ENCODE results near the gene CCDC43. TPM values are rescaled to one million over a fixed set of nuclear protein-coding genes. Genes with fewer than 3 reads are reported as not detected.
"Not testable (repeated sequence)": the region's sequence is repeated elsewhere in the genome, so short reads cannot be mapped to it uniquely, and the experiment has no call there.

Gene CCDC43
- total and polyA plus RNA-seq, 7 donors, result 10.2 to 20.8 (median 14.9) TPM

- no peaks in the 10 kb centered on the region for H3K9me3 ChIP-seq
- H3K27ac ChIP-seq, result peak overlapping the region in 2 of 4 donors; percentile 85 to 87
- TF ChIP-seq POLR2AphosphoS5 (IDR thresholded peaks at IDR 0.05), result no peak
- TF ChIP-seq EP300 (IDR thresholded peaks at IDR 0.05), result no peak
- TF ChIP-seq, protein P1, sequence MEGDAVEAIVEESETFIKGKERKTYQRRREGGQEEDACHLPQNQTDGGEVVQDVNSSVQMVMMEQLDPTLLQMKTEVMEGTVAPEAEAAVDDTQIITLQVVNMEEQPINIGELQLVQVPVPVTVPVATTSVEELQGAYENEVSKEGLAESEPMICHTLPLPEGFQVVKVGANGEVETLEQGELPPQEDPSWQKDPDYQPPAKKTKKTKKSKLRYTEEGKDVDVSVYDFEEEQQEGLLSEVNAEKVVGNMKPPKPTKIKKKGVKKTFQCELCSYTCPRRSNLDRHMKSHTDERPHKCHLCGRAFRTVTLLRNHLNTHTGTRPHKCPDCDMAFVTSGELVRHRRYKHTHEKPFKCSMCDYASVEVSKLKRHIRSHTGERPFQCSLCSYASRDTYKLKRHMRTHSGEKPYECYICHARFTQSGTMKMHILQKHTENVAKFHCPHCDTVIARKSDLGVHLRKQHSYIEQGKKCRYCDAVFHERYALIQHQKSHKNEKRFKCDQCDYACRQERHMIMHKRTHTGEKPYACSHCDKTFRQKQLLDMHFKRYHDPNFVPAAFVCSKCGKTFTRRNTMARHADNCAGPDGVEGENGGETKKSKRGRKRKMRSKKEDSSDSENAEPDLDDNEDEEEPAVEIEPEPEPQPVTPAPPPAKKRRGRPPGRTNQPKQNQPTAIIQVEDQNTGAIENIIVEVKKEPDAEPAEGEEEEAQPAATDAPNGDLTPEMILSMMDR (IDR thresholded peaks at IDR 0.05), result no peak
- no peak for TF ChIP-seq POLR2A (IDR thresholded peaks at IDR 0.05)
- peaks cover 0 to 23% (median 2%) of the 10 kb centered on the region in 4 donors for H3K36me3 ChIP-seq
- H3K27me3 ChIP-seq, result no peaks in the 10 kb centered on the region
- no peak overlapping the region for H3K4me3 ChIP-seq
- 92 to 94% methylated on average over 2 of the region's 2 CpGs for WGBS, 2 donors
- DNase-seq, result no peak
- intact Hi-C loops (cut with DNase I), result no loop called here
- H3K4me1 ChIP-seq, result peaks cover 0 to 21% (median 17%) of the 10 kb centered on the region in 4 donors
These were observed 1.4 kb downstream of the CCDC43 start for GRCh38 chr17:44688200-44688599.

GRCh38 chr17:44687756-44688155, 1.8 kb downstream of the CCDC43 start:
- 89 to 92% methylated on average over 1 of the region's 1 CpG for WGBS, 2 donors
- no peak for DNase-seq
- Histone ChIP-seq H3K9me3 (no peaks in the 10 kb centered on the region), H3K27ac (no peak overlapping the region), H3K4me3 (no peak overlapping the region), H3K27me3 (no peaks in the 10 kb centered on the region), H3K36me3 (peaks cover 0 to 27% (median 5%) of the 10 kb centered on the region in 4 donors), H3K4me1 (peaks cover 0 to 21% (median 17%) of the 10 kb centered on the region in 4 donors)
- intact Hi-C loops (cut with DNase I), result no loop called here
- no peak for TF ChIP-seq POLR2A (IDR thresholded peaks at IDR 0.05)
- TF ChIP-seq POLR2AphosphoS5 (IDR thresholded peaks at IDR 0.05), result no peak
- TF ChIP-seq, protein P1 (IDR thresholded peaks at IDR 0.05), result no peak
- TF ChIP-seq EP300 (IDR thresholded peaks at IDR 0.05), result no peak

DNA sequence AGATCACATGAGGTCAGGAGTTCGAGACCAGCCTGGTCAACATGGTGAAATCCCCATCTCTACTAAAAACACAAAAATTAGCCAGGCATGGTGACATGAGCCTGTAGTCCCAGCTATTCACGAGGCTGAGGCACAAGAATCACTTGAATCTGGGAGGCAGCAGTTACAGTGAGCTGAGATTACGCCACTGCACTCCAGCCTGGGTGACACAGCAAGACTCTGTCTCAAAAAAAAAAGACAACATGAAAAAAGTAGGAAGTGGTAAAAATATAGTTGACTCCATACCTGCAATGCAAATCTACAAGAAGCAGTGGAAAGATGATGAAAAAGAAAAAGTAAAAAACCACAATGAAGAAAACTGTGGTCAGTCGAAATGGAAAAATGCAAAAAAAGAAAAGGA, 6.3 kb downstream of the CCDC43 start:
- 81 to 91% methylated on average over 4 of the region's 4 CpGs for WGBS, 2 donors
- intact Hi-C loops (cut with DNase I); H3K27ac ChIP-seq; H3K4me3 ChIP-seq; H3K4me1 ChIP-seq; DNase-seq; H3K9me3 ChIP-seq; H3K27me3 ChIP-seq: not testable (repeated sequence)
- H3K36me3 ChIP-seq, result peaks cover 12 to 72% (median 13%) of the 10 kb centered on the region in 4 donors

GRCh38 chr17:44677136-44677535, 12.4 kb downstream of the CCDC43 start:
- WGBS, 2 donors, result 63 to 90% methylated on average over 2 of the region's 2 CpGs
- intact Hi-C loops (cut with DNase I), result no loop called here

GRCh38 chr17:44673893-44674292, 15.7 kb downstream of the CCDC43 start:
- WGBS, 2 donors, result 80 to 84% methylated on average over 2 of the region's 2 CpGs
- Histone ChIP-seq H3K9me3 (no peaks in the 10 kb centered on the region), H3K27ac (no peak overlapping the region), H3K4me1 (peaks cover 0 to 11% (median 5%) of the 10 kb centered on the region in 4 donors), H3K4me3 (no peak overlapping the region), H3K36me3 (peaks cover 0 to 13% (median 0%) of the 10 kb centered on the region in 4 donors), H3K27me3 (no peaks in the 10 kb centered on the region)
- no peak for DNase-seq
- TF ChIP-seq POLR2A (IDR thresholded peaks at IDR 0.05) (no peak), EP300 (IDR thresholded peaks at IDR 0.05) (no peak), POLR2AphosphoS5 (IDR thresholded peaks at IDR 0.05) (no peak)
- TF ChIP-seq, protein P1 (IDR thresholded peaks at IDR 0.05), result no peak
- intact Hi-C loops (cut with DNase I), result no loop called here

More at GRCh38 chr17:44677136-44677535, 12.4 kb downstream of the CCDC43 start:
- no peak for DNase-seq
- H3K4me1 ChIP-seq, result peaks cover 0 to 11% (median 5%) of the 10 kb centered on the region in 4 donors
- peak overlapping the region in 1 of 4 donors; percentile 20 for H3K27ac ChIP-seq
- H3K4me3 ChIP-seq, result no peak overlapping the region
- no peaks in the 10 kb centered on the region for H3K9me3 ChIP-seq
- no peaks in the 10 kb centered on the region for H3K27me3 ChIP-seq
- peaks cover 4 to 45% (median 12%) of the 10 kb centered on the region in 4 donors for H3K36me3 ChIP-seq
- no peak for TF ChIP-seq POLR2AphosphoS5 (IDR thresholded peaks at IDR 0.05)
- no peak for TF ChIP-seq POLR2A (IDR thresholded peaks at IDR 0.05)
- TF ChIP-seq, protein P1 (IDR thresholded peaks at IDR 0.05), result no peak
- TF ChIP-seq EP300 (IDR thresholded peaks at IDR 0.05), result no peak

Data from sigmoid colon (tissue), 7 donors.